Activated B cell treated with CpG ODN at 0.5 μM for 24 hours (primary cell): Measurements from ENCODE around the gene RECQL5. TPM values are rescaled to one million over a fixed set of nuclear protein-coding genes. Genes with fewer than 3 reads are reported as not detected.

Experiments used
- ATAC-seq: fragments of 200-7000 bp; cut with Tn5 transposase; one replicate; pipeline ENCODE4 v1.10.0; 2021; ENCODE audit warnings: low read depth, mild to moderate bottlenecking, moderate library complexity
- CTCF ChIA-PET: fragments of 350-600 bp; sonication (Branson Sonifier 250); formaldehyde crosslinking; loops from one replicate; lab custom pipeline; 2021; ENCODE audit warnings: antibody characterized with exemption; lab: Charles Lee
- POLR2A ChIA-PET: fragments of 350-600 bp; sonication (Branson Sonifier 250); formaldehyde crosslinking; loops from one replicate; lab custom pipeline; 2021; ENCODE audit warnings: antibody characterized with exemption; lab: Charles Lee
- DNase-seq: peaks from one replicate; pipeline ENCODE4 v3.0.0; 2022
- H3K27ac Mint-ChIP-seq: one replicate; pipeline ENCODE4 v1.8.0; 2020; ENCODE audit warnings: mixed read lengths
- H3K27me3 Mint-ChIP-seq: one replicate; pipeline ENCODE4 v1.8.0; 2021; ENCODE audit warnings: mixed read lengths
- H3K36me3 Mint-ChIP-seq: one replicate; pipeline ENCODE4 v1.8.0; 2021; ENCODE audit warnings: low read depth, mixed read lengths
- H3K4me1 Mint-ChIP-seq: one replicate; pipeline ENCODE4 v1.8.0; 2021; ENCODE audit warnings: mixed read lengths
- H3K4me3 Mint-ChIP-seq: one replicate; pipeline ENCODE4 v1.8.0; 2020; ENCODE audit warnings: mild to moderate bottlenecking, mixed read lengths
- H3K9me3 Mint-ChIP-seq: one replicate; pipeline ENCODE4 v1.8.0; 2020; ENCODE audit warnings: mixed read lengths
- intact Hi-C: fragments of 100-400 bp; cut with micrococcal nuclease; formaldehyde crosslinking; loops from one replicate; pipeline ENCODE4 v1.15.1; 2024
- total RNA-seq: library from RNA; stranded (reverse); gene quantifications from 2 replicates; pipeline ENCODE4 v1.2.3, GENCODE V29; 2022
- TF ChIP-seq, protein P1 (sequence below): fragments of 200-600 bp; IDR thresholded peaks from one replicate; pipeline ENCODE4 v1.8.0; 2022; ENCODE audit warnings: antibody characterized with exemption, mild to moderate bottlenecking

RECQL5 gene
- total RNA-seq, 1 donor from 2014 or later: 65.4 TPM

DNA sequence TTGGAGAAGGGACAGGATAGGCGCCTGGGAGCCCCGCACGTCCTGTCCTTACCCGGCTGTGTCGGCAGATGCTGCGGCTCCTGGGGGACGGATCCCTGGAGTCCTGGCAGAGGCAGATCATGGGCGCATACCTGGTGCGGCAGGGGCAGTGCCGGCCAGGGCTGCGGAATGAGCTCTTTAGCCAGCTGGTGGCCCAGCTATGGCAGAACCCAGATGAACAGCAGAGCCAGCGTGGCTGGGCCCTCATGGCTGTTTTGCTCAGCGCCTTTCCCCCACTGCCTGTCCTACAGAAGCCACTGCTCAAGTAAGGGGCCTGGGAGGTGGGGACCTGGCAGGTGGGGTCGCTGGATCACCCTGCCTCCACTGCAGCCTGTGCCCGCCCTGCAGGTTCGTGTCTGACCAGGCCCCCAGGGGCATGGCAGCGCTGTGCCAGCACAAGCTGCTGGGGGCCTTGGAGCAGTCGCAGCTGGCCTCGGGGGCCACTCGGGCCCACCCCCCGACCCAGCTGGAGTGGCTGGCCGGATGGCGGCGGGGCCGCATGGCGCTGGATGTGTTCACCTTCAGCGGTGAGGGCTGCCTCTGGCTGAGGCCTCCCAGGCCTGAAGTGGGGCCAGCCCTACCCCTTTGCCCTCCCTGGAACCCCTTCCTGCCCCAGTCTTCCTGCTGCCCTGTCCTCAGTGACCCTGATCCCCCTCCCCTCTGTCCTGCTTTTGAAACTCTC lies 53.9 kb downstream of the RECQL5 start:
- DNase-seq: no peak
- TF ChIP-seq, protein P1, sequence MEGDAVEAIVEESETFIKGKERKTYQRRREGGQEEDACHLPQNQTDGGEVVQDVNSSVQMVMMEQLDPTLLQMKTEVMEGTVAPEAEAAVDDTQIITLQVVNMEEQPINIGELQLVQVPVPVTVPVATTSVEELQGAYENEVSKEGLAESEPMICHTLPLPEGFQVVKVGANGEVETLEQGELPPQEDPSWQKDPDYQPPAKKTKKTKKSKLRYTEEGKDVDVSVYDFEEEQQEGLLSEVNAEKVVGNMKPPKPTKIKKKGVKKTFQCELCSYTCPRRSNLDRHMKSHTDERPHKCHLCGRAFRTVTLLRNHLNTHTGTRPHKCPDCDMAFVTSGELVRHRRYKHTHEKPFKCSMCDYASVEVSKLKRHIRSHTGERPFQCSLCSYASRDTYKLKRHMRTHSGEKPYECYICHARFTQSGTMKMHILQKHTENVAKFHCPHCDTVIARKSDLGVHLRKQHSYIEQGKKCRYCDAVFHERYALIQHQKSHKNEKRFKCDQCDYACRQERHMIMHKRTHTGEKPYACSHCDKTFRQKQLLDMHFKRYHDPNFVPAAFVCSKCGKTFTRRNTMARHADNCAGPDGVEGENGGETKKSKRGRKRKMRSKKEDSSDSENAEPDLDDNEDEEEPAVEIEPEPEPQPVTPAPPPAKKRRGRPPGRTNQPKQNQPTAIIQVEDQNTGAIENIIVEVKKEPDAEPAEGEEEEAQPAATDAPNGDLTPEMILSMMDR: no peak
- intact Hi-C loops: no loop called here
- no peak for ATAC-seq
- Mint-ChIP-seq H3K27ac (no peak overlapping the region), H3K9me3 (no peaks in the 10 kb centered on the region), H3K36me3 (peaks cover 10% of the 10 kb centered on the region), H3K27me3 (no peaks in the 10 kb centered on the region), H3K4me1 (peaks cover 3% of the 10 kb centered on the region), H3K4me3 (no peak overlapping the region)
- ChIA-PET POLR2A (interaction anchor here (0.6 kb wide), 1 partner anchor 142 kb away, joined by 4 read pairs; no protein-coding TSS in a partner anchor), CTCF (interaction anchor here (2.5 kb wide), 1 partner anchor 20 kb away, joined by 8 read pairs; the partner anchor contains the start of gene SMIM5)

DNA sequence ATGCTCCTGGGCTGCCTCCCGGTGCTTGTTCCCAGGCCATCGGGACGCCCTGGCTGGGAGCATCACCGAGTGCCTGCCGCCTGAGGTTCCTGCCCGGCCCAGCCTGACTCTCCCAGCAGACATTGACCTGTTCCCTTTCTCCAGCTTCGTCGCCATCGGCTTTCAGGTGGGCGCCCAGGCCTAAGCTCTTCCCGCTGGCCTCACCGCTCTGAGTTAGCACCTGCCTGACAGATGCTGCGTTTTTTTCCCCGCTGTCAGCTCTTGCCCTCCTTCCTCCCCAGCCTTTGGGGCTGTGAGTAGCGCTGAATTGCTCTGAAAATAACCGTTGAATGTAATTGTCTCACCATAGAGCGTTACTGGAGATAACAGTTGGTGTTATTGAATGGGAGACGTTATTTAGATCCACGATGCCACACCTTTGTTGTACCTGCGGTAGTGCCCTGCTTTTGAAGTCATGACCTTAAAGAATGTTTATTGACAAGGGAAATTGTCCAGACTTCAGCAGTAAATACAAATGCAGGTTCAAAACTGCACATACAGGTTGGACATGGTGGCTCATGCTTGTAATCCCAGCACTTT lies 55.0 kb downstream of the RECQL5 start:
- TF ChIP-seq, protein P1: no peak
- ChIA-PET CTCF (interaction anchor here (2.5 kb wide), 1 partner anchor 21 kb away, joined by 8 read pairs; the partner anchor contains the start of gene SMIM5), POLR2A (interaction anchor here (0.6 kb wide), 1 partner anchor 253 kb away, joined by 8 read pairs; no protein-coding TSS in a partner anchor)
- H3K9me3 Mint-ChIP-seq: no peaks in the 10 kb centered on the region
- H3K27me3 Mint-ChIP-seq: no peaks in the 10 kb centered on the region
- no peak overlapping the region for H3K27ac Mint-ChIP-seq
- H3K36me3 Mint-ChIP-seq: peaks cover 7% of the 10 kb centered on the region
- ATAC-seq (no peak), DNase-seq (no peak)
- H3K4me3 Mint-ChIP-seq: no peak overlapping the region
- peaks cover 3% of the 10 kb centered on the region for H3K4me1 Mint-ChIP-seq
- intact Hi-C loops: no loop called here

DNA sequence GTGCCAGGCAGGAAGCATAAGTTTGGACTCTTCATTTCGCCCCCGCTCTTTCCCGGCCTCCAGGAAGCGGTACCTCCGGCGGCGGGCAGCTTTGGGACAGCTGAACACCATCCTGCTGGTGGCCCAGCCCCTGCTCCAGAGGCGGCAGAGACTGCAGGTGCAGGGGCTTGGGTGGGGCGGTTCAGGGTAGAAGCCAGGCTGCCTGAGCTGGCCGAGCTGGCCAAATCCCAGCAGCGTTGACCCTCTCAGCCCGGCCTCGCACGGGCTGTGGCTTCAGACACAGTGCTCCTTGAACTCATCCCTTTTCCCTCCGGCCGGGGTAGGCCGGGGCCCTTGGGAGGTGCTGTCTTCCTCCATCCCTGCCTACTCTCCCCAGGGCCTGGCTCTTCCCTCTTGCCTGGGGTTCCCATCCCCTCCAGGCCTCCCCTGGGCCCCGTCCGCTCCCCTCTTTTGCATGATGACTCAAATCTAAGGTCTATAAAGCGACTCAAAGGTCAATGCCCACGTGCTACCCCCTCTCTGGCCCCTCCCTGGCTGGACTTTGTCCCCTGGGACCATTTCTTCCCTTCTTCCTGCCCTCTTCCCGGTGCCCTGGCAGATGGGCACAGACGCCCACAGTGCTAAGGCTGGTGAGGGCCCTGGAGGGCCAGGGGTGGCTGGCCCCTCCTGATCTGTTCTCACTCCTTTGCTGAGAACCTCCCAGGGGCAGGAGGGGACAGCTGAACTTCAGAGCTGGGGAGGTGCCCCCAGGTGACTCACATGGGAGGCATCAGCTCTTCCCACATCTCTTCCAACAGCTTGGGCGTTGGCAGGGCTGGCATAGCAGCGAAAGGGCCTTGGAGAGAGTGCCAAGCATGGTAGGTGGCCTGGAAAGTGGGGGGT lies 56.6 kb downstream of the RECQL5 start:
- Mint-ChIP-seq H3K27ac (no peak overlapping the region), H3K9me3 (no peaks in the 10 kb centered on the region), H3K4me1 (peaks cover 3% of the 10 kb centered on the region), H3K4me3 (no peak overlapping the region), H3K36me3 (peaks cover 11% of the 10 kb centered on the region), H3K27me3 (no peaks in the 10 kb centered on the region)
- ChIA-PET POLR2A (no interaction called here), CTCF (no interaction called here)
- intact Hi-C loops: no loop called here
- TF ChIP-seq, protein P1: no peak
- no peak for ATAC-seq
- DNase-seq: no peak

DNA sequence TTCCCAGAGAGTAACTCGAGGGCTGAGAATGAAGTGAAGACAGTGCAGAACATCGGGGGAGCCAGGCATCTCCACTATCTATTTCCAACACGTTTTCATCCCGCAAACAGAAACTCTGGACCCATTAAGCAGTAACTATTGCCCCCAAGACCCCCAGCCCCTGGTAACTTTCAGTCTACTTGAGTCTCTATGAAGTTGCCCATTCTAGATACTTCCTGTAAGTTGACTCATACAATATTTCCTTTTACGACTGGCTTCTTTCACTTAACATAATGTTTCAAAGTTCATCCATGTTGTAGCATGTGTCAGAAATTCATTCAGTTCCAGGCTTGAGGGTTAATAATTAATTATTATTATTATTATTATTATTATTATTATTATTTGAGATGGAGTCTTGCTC lies 59.9 kb downstream of the RECQL5 start:
- ChIA-PET CTCF (no interaction called here), POLR2A (no interaction called here)
- no peaks in the 10 kb centered on the region for H3K27me3 Mint-ChIP-seq
- ATAC-seq: no peak
- no peaks in the 10 kb centered on the region for H3K9me3 Mint-ChIP-seq
- no peak overlapping the region for H3K27ac Mint-ChIP-seq
- H3K4me3 Mint-ChIP-seq: no peak overlapping the region
- no peak for DNase-seq
- peaks cover 8% of the 10 kb centered on the region for H3K36me3 Mint-ChIP-seq
- peaks cover 3% of the 10 kb centered on the region for H3K4me1 Mint-ChIP-seq
- TF ChIP-seq, protein P1: no peak
- intact Hi-C loops: no loop called here
